ENCODE data around the gene ASNSD1.
"Not testable (repeated sequence)": the region's sequence is repeated elsewhere in the genome, so short reads cannot be mapped to it uniquely, and the experiment has no call there.

Gene ASNSD1

DNA sequence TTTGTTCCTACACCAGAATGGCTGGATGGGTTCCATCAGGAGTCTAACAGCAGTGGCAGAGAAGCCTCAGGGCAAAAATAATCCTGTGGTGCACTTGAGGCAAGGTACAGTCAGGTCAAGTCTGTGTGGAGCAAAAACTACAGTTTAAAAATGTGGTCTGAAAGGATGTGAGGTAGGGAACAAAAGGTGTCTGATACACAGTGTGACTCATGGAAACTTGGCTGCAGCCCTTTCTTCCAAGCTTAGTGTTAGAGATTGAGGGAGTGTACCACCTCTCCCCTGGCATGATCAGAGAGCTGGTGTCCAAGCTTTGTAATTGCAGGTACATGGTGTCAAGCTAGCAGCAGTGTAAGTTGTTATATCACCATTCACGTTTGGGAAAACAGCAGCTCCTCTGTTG, 22.1 kb downstream of the ASNSD1 start:
- Histone ChIP-seq H3F3A (ENCODE audit: low read depth) (no peaks in the 10 kb centered on the region), H3K9ac (ENCODE audit: low read depth, low read length, poor library complexity, severe bottlenecking) (no peak overlapping the region), H3K4me3 (ENCODE audit: low read length, poor library complexity, severe bottlenecking) (no peak overlapping the region), H3K9me2 (replicated peaks; ENCODE audit: low read depth, low read length) (no peaks in the 10 kb centered on the region), H3K36me3 (ENCODE audit: insufficient read depth, low read length) (no peaks in the 10 kb centered on the region), H2AFZ (ENCODE audit: low read length) (no peak overlapping the region), H3K27me3 (ENCODE audit: insufficient read depth, low read length, poor library complexity, severe bottlenecking) (no peaks in the 10 kb centered on the region), H3K79me2 (ENCODE audit: insufficient read depth, low read length) (no peaks in the 10 kb centered on the region), H4K20me1 (ENCODE audit: insufficient read depth, low read length, poor library complexity, severe bottlenecking) (no peaks in the 10 kb centered on the region), H3K4me1 (ENCODE audit: insufficient read depth, low read length, poor library complexity, severe bottlenecking) (peaks cover 13% of the 10 kb centered on the region), H3K4me2 (ENCODE audit: low read depth, low read length, poor library complexity, severe bottlenecking) (no peak overlapping the region), H3K9me3 (ENCODE audit: insufficient read depth, low read depth, low read length) (no peaks in the 10 kb centered on the region)
- TF ChIP-seq EZH2phosphoT487 (IDR thresholded peaks at IDR 0.05; ENCODE audit: borderline replicate concordance): no peak
- TF ChIP-seq, protein P1, sequence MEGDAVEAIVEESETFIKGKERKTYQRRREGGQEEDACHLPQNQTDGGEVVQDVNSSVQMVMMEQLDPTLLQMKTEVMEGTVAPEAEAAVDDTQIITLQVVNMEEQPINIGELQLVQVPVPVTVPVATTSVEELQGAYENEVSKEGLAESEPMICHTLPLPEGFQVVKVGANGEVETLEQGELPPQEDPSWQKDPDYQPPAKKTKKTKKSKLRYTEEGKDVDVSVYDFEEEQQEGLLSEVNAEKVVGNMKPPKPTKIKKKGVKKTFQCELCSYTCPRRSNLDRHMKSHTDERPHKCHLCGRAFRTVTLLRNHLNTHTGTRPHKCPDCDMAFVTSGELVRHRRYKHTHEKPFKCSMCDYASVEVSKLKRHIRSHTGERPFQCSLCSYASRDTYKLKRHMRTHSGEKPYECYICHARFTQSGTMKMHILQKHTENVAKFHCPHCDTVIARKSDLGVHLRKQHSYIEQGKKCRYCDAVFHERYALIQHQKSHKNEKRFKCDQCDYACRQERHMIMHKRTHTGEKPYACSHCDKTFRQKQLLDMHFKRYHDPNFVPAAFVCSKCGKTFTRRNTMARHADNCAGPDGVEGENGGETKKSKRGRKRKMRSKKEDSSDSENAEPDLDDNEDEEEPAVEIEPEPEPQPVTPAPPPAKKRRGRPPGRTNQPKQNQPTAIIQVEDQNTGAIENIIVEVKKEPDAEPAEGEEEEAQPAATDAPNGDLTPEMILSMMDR (conservative IDR thresholded peaks at IDR 0.05; ENCODE audit: low read length): no peak

DNA sequence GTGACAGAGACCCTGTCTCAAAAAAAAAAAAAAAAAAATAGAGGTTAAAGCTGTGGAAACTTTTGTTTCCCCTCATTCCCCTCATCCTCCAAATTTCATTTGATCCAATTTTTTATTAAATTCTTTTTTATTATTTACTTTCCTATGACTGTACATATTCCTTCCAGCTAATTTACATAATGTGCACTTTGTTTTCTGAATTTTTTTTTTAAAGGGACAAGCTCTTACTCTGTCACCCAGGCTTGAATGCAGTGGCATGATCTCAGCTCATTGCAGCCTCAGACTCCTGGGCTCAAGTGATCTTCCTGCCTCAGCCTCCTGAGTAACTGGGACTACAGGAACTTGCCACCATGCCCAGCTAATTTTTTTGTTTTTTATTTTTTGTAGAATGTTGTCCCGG, 23.6 kb downstream of the ASNSD1 start:
- no peaks in the 10 kb centered on the region for H3K27me3 ChIP-seq (ENCODE audit: insufficient read depth, low read length, poor library complexity, severe bottlenecking)
- H2AFZ ChIP-seq (ENCODE audit: low read length): no peak overlapping the region
- H3F3A ChIP-seq (ENCODE audit: low read depth): no peaks in the 10 kb centered on the region
- H3K4me3 ChIP-seq (ENCODE audit: low read length, poor library complexity, severe bottlenecking): no peak overlapping the region
- H3K9me2 ChIP-seq (replicated peaks; ENCODE audit: low read depth, low read length): no peaks in the 10 kb centered on the region
- no peak overlapping the region for H3K4me2 ChIP-seq (ENCODE audit: low read depth, low read length, poor library complexity, severe bottlenecking)
- H3K4me1 ChIP-seq (ENCODE audit: insufficient read depth, low read length, poor library complexity, severe bottlenecking): peaks cover 13% of the 10 kb centered on the region
- H4K20me1 ChIP-seq (ENCODE audit: insufficient read depth, low read length, poor library complexity, severe bottlenecking): no peaks in the 10 kb centered on the region
- H3K79me2 ChIP-seq (ENCODE audit: insufficient read depth, low read length): no peaks in the 10 kb centered on the region
- no peak overlapping the region for H3K9ac ChIP-seq (ENCODE audit: low read depth, low read length, poor library complexity, severe bottlenecking)
- no peak for TF ChIP-seq EZH2phosphoT487 (IDR thresholded peaks at IDR 0.05; ENCODE audit: borderline replicate concordance)
- TF ChIP-seq, protein P1 (conservative IDR thresholded peaks at IDR 0.05; ENCODE audit: low read length): no peak
- H3K36me3 ChIP-seq (ENCODE audit: insufficient read depth, low read length): no peaks in the 10 kb centered on the region
- H3K9me3 ChIP-seq (ENCODE audit: insufficient read depth, low read depth, low read length): no peaks in the 10 kb centered on the region

DNA sequence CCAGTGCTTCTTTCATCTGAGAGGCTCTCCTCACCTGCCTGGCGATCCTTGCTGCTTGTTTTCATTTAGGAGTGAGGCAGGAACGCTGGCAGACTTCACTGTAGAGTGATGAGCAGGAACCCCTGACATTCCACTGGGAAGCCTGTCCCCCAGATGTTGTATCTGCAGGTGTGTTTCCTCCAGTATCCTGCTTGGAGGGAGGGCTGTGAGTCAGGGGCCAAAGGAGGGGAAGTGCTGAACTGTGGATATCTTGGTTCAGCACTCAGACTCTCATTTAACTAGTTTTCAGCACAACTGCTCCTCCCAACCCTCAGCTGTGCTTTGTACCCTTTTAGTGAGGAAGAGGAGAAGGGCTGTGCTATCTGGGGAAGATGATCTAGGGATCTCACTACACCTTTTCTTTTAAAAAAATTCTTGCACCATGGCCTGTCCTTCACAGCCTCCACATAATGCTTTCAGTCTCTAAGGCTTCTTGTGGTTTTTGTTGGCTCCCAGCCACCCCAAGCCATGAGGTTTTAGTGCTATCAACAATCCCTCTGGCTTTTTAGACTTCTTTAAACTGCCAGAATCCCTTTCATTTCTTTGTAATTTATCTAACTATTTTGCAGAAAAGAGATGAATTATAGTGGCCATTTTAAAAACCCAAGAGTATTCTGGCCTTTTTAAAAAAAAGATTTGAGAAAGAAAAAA, 24.4 kb downstream of the ASNSD1 start:
- H3K36me3 ChIP-seq (ENCODE audit: insufficient read depth, low read length): no peaks in the 10 kb centered on the region
- peak overlapping the region; percentile 38 for H3K4me2 ChIP-seq (ENCODE audit: low read depth, low read length, poor library complexity, severe bottlenecking)
- no peaks in the 10 kb centered on the region for H3K27me3 ChIP-seq (ENCODE audit: insufficient read depth, low read length, poor library complexity, severe bottlenecking)
- no peaks in the 10 kb centered on the region for H3K9me3 ChIP-seq (ENCODE audit: insufficient read depth, low read depth, low read length)
- no peaks in the 10 kb centered on the region for H4K20me1 ChIP-seq (ENCODE audit: insufficient read depth, low read length, poor library complexity, severe bottlenecking)
- H3K9ac ChIP-seq (ENCODE audit: low read depth, low read length, poor library complexity, severe bottlenecking): peak overlapping the region; percentile 35
- H2AFZ ChIP-seq (ENCODE audit: low read length): 0 out of 2 replicates have a peak overlapping the region, but pooled peaks have one; percentile 9
- no peaks in the 10 kb centered on the region for H3K9me2 ChIP-seq (replicated peaks; ENCODE audit: low read depth, low read length)
- peak overlapping the region; percentile 13 for H3K4me3 ChIP-seq (ENCODE audit: low read length, poor library complexity, severe bottlenecking)
- no peaks in the 10 kb centered on the region for H3K79me2 ChIP-seq (ENCODE audit: insufficient read depth, low read length)
- peaks cover 13% of the 10 kb centered on the region for H3K4me1 ChIP-seq (ENCODE audit: insufficient read depth, low read length, poor library complexity, severe bottlenecking)
- H3F3A ChIP-seq (ENCODE audit: low read depth): no peaks in the 10 kb centered on the region
- no peak for TF ChIP-seq EZH2phosphoT487 (IDR thresholded peaks at IDR 0.05; ENCODE audit: borderline replicate concordance)
- TF ChIP-seq, protein P1 (conservative IDR thresholded peaks at IDR 0.05; ENCODE audit: low read length): no peak

DNA sequence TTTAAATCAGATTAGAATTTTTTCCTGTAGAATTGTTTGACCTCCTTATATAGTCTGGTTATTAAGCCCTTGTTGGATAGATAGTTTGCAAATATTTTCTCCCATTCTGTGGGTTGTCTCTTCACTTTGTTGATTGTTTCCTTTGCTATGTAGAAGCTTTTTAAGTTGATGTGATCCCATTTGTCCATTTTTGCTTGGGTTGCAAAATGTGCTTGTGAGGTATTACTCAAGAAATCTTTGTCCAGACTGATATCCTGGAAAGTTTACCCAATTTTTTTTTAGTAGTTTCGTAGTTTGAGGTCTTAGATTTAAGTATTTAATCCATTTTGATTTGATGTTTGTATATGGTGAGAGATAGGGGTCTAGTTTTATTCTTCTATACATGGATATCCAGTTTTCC, 26.5 kb downstream of the ASNSD1 start:
- H3K36me3 ChIP-seq (ENCODE audit: insufficient read depth, low read length); H3K4me3 ChIP-seq (ENCODE audit: low read length, poor library complexity, severe bottlenecking); H3K9me2 ChIP-seq (replicated peaks; ENCODE audit: low read depth, low read length); H3K9me3 ChIP-seq (ENCODE audit: insufficient read depth, low read depth, low read length); H3K27me3 ChIP-seq (ENCODE audit: insufficient read depth, low read length, poor library complexity, severe bottlenecking); H3K4me2 ChIP-seq (ENCODE audit: low read depth, low read length, poor library complexity, severe bottlenecking); H2AFZ ChIP-seq (ENCODE audit: low read length); H3F3A ChIP-seq (ENCODE audit: low read depth); H3K9ac ChIP-seq (ENCODE audit: low read depth, low read length, poor library complexity, severe bottlenecking); H4K20me1 ChIP-seq (ENCODE audit: insufficient read depth, low read length, poor library complexity, severe bottlenecking); H3K79me2 ChIP-seq (ENCODE audit: insufficient read depth, low read length): not testable (repeated sequence)
- H3K4me1 ChIP-seq (ENCODE audit: insufficient read depth, low read length, poor library complexity, severe bottlenecking): peaks cover 13% of the 10 kb centered on the region

All from Loucy (cell line).